ENCODE results near the gene IL17RA. TPM values are rescaled to one million over a fixed set of nuclear protein-coding genes. Genes with fewer than 3 reads are reported as not detected.

IL17RA gene
- total and polyA plus RNA-seq, 4 donors: 3.1 to 9.0 (median 4.4) TPM

DNA sequence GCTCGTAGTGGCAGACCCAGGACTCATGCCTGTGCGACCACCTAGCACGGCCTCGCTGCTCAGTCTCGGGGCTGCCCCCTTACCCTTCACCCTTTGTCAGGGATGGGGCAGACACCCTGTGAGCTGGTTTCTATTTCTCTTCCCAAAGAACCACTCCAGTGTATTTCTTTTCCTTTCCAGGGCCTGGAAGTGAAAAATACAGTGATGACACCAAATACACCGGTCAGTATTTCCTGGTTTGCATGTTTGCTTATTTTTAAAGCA, 22.7 kb downstream of the IL17RA start:
- Histone ChIP-seq H3K9ac (ENCODE audit: low read depth in 1 of 2, low read length in 2 of 2) (no peak overlapping the region), H3K9me3 (ENCODE audit: control insufficient read depth in 4 of 4, low read length in 3 of 4) (no peaks in the 10 kb centered on the region), H3K4me3 (ENCODE audit: low read depth in 1 of 3, low read length in 3 of 3) (no peak overlapping the region), H3K4me1 (ENCODE audit: control insufficient read depth in 4 of 4, insufficient read depth in 4 of 4, low read length in 3 of 4) (peaks cover 0 to 4% (median 0%) of the 10 kb centered on the region in 4 donors), H3K27ac (ENCODE audit: low read depth in 1 of 2, low read length in 2 of 2) (peak overlapping the region in 1 of 2 donors; percentile 56), H3K36me3 (ENCODE audit: control insufficient read depth in 4 of 4, insufficient read depth in 3 of 4, low read depth in 1 of 4, low read length in 3 of 4) (peaks cover 17 to 62% (median 31%) of the 10 kb centered on the region in 4 donors), H3K27me3 (ENCODE audit: control insufficient read depth in 4 of 4, insufficient read depth in 4 of 4, low read length in 3 of 4) (no peaks in the 10 kb centered on the region)
- no peak for DNase-seq (ENCODE audit: low spot score)
- 93% methylated on average over 6 of the region's 6 CpGs for WGBS
- TF ChIP-seq GABPA (IDR thresholded peaks at IDR 0.05 in 1 of 2, conservative IDR thresholded peaks at IDR 0.05 in 1 of 2) (no peak), HNF4G (IDR thresholded peaks at IDR 0.05) (no peak), FOXA1 (IDR thresholded peaks at IDR 0.05) (no peak), FOXA2 (IDR thresholded peaks at IDR 0.05) (no peak), EGR1 (IDR thresholded peaks at IDR 0.05; ENCODE audit: low read depth in 2 of 2) (no peak), JUND (IDR thresholded peaks at IDR 0.05) (no peak), RXRA (IDR thresholded peaks at IDR 0.05) (no peak), RAD21 (IDR thresholded peaks at IDR 0.05) (no peak), CTCF (IDR thresholded peaks at IDR 0.05; ENCODE audit: low read depth, low read length, missing input control) (no peak), NR2F2 (IDR thresholded peaks at IDR 0.05) (no peak), YY1 (IDR thresholded peaks at IDR 0.05) (no peak), TAF1 (conservative IDR thresholded peaks at IDR 0.05) (no peak), SP1 (IDR thresholded peaks at IDR 0.05) (no peak), HNF4A (conservative IDR thresholded peaks at IDR 0.05) (no peak)
- TF ChIP-seq, protein P1, sequence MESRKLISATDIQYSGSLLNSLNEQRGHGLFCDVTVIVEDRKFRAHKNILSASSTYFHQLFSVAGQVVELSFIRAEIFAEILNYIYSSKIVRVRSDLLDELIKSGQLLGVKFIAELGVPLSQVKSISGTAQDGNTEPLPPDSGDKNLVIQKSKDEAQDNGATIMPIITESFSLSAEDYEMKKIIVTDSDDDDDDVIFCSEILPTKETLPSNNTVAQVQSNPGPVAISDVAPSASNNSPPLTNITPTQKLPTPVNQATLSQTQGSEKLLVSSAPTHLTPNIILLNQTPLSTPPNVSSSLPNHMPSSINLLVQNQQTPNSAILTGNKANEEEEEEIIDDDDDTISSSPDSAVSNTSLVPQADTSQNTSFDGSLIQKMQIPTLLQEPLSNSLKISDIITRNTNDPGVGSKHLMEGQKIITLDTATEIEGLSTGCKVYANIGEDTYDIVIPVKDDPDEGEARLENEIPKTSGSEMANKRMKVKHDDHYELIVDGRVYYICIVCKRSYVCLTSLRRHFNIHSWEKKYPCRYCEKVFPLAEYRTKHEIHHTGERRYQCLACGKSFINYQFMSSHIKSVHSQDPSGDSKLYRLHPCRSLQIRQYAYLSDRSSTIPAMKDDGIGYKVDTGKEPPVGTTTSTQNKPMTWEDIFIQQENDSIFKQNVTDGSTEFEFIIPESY (IDR thresholded peaks at IDR 0.05): no peak
- TF ChIP-seq, protein P2, sequence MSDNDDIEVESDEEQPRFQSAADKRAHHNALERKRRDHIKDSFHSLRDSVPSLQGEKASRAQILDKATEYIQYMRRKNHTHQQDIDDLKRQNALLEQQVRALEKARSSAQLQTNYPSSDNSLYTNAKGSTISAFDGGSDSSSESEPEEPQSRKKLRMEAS (IDR thresholded peaks at IDR 0.05): no peak
- TF ChIP-seq, protein P3, sequence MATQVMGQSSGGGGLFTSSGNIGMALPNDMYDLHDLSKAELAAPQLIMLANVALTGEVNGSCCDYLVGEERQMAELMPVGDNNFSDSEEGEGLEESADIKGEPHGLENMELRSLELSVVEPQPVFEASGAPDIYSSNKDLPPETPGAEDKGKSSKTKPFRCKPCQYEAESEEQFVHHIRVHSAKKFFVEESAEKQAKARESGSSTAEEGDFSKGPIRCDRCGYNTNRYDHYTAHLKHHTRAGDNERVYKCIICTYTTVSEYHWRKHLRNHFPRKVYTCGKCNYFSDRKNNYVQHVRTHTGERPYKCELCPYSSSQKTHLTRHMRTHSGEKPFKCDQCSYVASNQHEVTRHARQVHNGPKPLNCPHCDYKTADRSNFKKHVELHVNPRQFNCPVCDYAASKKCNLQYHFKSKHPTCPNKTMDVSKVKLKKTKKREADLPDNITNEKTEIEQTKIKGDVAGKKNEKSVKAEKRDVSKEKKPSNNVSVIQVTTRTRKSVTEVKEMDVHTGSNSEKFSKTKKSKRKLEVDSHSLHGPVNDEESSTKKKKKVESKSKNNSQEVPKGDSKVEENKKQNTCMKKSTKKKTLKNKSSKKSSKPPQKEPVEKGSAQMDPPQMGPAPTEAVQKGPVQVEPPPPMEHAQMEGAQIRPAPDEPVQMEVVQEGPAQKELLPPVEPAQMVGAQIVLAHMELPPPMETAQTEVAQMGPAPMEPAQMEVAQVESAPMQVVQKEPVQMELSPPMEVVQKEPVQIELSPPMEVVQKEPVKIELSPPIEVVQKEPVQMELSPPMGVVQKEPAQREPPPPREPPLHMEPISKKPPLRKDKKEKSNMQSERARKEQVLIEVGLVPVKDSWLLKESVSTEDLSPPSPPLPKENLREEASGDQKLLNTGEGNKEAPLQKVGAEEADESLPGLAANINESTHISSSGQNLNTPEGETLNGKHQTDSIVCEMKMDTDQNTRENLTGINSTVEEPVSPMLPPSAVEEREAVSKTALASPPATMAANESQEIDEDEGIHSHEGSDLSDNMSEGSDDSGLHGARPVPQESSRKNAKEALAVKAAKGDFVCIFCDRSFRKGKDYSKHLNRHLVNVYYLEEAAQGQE (IDR thresholded peaks at IDR 0.05): no peak
